Left cardiac atrium (tissue), 4 donors: ENCODE data around the gene ATOSA. TPM values are rescaled to one million over a fixed set of nuclear protein-coding genes. Genes with fewer than 3 reads are reported as not detected.

Source experiments
- ATAC-seq, 2 donors: fragments of 200-7000 bp; cut with Tn5 transposase; one replicate each; pipeline ENCODE4 v1.9.1; 2020; ENCODE audit warnings: mild to moderate bottlenecking in 2 of 2, moderate library complexity in 2 of 2
- DNase-seq: peaks from one replicate; pipeline ENCODE4 v3.0.0-alpha.2; 2020
- intact Hi-C, 2 donors: fragments of 100-400 bp; cut with DNase I; formaldehyde crosslinking; loops; one replicate each; pipeline versions ENCODE4 v1.14.1 to v1.15.1; 2022 to 2023
- long read RNA-seq: library from polyadenylated mRNA; unstranded; transcript quantifications from one replicate; pipeline ENCODE4 v2.0.0, GENCODE V29; 2021
- total RNA-seq, 2 donors: library from RNA; stranded (reverse); fragmentation: NEBNext Ultra II Directional; extraction: Animal tissue kit (Norgen Biotek cat#: 25700); gene quantifications; one replicate each; pipeline ENCODE4 v1.2.1, GENCODE V29; 2021
- donor health status: DM: no; HTN: yes; CAD: no.
- donor health status: DM: no; HTN: yes; CAD: no; lungs with severe emphysema.
- donor health status: DM: yes; HTN: yes; CAD: no.
- donor health status: Dilated cardiomyopathy.

The ATOSA gene, protein sequence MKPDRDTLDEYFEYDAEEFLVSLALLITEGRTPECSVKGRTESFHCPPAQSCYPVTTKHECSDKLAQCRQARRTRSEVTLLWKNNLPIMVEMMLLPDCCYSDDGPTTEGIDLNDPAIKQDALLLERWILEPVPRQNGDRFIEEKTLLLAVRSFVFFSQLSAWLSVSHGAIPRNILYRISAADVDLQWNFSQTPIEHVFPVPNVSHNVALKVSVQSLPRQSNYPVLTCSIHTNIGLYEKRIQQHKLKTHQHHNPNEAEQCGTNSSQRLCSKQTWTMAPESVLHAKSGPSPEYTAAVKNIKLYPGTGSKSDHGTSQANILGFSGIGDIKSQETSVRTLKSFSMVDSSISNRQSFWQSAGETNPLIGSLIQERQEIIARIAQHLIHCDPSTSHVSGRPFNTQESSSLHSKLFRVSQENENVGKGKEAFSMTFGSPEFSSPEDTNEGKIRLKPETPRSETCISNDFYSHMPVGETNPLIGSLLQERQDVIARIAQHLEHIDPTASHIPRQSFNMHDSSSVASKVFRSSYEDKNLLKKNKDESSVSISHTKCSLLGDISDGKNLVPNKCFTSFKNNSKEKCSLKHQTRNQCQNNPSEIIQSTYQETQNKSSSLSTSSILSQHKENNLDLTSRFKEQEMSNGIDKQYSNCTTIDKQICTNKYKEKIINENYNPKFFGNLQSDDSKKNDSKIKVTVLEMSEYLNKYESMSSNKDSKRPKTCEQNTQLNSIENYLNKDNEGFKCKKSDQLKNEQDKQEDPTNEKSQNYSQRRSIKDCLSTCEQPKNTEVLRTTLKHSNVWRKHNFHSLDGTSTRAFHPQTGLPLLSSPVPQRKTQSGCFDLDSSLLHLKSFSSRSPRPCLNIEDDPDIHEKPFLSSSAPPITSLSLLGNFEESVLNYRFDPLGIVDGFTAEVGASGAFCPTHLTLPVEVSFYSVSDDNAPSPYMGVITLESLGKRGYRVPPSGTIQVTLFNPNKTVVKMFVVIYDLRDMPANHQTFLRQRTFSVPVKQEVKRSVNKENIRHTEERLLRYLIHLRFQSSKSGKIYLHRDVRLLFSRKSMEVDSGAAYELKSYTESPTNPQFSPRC
- total RNA-seq, result 10 to 100 TPM; 24.9 to 27.6 TPM
- long read RNA-seq, full-length matches to known transcripts, result 1 of 5 reads
- long read RNA-seq, partial matches to known transcripts, result 1 of 5 reads
- long read RNA-seq, other reads (novel, unspliced or antisense), result 3 of 5 reads

GRCh38 chr15:52679232-52680040 lies at the start of gene ATOSA:
Gene ATOSA (minus strand): TSS chr15:52679388. CDS start chr15:52678021, 1,367 bp downstream.
- DNase-seq (peak; percentile 93), ATAC-seq (peak; percentile 95 to 97)
- intact Hi-C loops, result loop anchor here (5.0 kb wide), 2 partner anchors 37 to 53 kb away; no protein-coding TSS in a partner anchor

DNA sequence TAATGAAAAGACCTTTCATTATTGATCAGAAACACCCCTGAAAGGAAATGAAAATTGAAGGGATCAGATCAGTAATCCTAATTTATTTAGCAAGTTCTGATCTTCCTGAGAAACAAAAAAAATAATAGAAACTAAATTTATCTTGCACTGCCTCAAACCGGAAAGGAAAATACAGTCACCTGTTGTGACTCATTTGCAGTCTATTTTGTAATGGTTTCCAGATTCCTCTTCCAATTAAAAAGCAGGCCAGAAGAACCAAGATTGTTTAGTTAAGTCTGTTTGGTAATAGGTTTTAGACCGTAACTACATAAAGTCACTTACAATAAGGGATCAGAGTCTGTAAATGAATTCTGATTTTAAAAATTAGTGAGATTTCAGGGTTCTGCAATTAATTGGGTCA lies 49.7 kb upstream of the ATOSA start:
- intact Hi-C loops, result no loop called here
- DNase-seq (no peak), ATAC-seq (no peak)

DNA sequence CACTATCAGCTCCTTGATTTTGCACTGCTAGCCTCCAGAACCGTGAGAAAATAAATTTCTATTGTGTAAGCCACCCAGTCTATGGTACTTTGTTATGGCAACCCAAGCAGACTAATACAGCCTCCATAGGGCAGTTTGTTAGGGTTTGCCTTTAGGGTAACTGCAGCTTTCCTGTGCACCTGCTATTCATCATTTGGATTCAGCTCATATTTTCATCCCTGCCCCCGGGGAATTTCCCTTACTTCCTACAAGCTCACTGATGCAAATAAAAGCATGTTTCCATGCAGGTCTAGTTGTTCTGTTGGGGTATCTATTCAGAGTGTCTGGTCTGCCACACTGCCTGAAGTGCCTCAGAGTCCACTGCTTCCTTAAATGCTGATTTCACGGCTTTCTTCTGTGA lies 48.6 kb upstream of the ATOSA start:
- DNase-seq (no peak), ATAC-seq (no peak)
- intact Hi-C loops, result no loop called here

DNA sequence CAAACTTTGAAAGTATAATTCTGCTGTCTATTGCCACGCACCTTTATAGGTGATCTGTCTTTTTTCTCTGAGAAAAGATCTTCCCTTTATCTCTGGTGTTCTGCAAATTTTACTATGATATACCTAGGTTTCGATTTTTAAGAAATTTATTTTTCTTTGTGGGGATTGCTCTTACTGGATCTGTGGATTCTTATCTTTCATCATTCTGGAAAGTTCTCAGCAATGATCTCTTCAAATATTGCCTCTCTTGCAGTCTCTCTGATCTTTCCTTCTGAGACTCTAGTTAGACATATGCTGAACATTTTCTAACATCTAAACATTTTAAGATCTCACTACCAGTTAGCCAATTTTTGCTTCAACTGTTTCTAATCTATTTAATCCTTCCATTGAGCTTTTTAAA lies 47.0 kb upstream of the ATOSA start:
- no peak for DNase-seq
- ATAC-seq, result no peak
- intact Hi-C loops, result no loop called here

GRCh38 chr15:52718551-52718950 lies 39.4 kb upstream of the ATOSA start:
- ATAC-seq, result no peak
- DNase-seq, result no peak
- intact Hi-C loops, result no loop called here

DNA sequence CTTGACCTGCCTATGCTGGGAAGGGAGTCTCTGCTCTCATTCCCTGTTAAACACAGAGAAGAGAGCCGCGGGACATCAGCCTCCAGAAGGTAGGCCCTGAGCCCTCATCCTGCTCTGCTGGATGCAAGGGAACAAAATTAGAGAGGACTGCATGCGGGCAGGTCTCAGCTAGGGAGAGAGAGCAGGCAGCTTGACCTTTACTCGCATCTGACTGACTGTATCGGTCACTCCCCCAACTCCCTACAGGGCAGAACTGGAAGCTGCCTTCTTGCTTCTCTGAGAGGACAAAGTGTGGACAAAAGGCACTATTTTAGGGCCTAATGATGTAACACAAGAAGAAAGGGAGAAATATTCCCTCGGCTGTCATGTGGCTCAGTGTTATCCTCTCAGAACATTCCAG lies 38.7 kb upstream of the ATOSA start:
- DNase-seq (no peak), ATAC-seq (peak in 1 of 2 donors; percentile 47)
- intact Hi-C loops, result no loop called here

DNA sequence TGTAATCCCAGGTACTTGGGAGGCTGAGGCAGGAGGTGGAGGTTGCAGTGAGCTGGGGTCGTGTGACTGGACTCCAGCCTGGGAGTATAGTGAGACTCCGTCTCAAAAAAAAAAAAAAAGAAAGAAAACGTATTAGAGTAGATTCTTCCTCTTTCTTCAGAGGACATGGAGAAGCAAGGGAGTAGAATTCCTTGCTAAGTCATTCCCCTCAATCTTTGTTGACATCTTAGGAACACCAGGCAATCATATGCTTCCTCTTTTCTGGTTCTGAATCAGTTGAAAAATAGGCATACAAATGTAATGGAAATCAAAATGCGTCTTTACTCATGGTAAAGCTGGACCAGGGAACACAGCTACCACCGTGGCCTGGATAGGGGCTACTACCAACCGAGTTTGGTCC lies 38.3 kb upstream of the ATOSA start:
- ATAC-seq, result no peak
- intact Hi-C loops, result no loop called here
- no peak for DNase-seq

DNA sequence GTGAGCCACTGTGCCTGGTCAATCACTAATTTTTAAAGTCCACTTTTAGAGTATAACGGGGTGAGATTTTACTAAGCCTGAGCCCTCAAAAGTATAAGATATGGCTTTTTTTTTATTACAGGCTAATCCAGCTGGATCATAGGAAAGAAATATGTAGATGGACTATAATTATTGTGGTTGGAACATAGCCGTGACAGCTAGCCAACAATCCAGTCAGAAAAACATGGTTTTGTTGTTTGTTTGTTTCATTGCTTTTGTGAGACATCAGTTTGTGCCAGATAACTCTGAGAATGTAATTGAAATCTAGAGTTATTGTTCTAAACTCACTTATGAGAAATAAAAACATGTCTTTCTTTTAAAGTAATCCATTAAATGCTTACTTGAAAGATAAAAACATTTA lies 37.3 kb upstream of the ATOSA start:
- ATAC-seq (no peak), DNase-seq (no peak)
- intact Hi-C loops, result no loop called here

DNA sequence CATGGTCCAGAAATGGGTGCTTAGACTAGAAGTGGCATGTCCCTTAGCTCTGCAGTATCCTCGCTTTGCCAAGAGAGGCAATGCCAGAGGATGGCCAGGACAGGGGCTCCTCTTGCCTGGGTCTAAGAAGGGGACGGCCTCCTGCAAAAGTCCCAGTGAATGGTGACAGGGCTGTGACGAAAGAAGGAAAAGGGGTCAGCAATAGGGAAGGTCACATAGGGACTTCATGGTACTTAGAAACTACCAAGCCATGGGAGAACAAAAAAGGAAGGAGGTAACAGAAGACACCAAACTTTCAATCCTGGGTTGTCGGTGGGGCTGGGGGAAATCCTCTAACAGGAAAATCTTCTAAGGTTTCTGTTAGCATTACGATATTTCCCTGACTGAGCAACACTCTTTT lies 36.2 kb upstream of the ATOSA start:
- intact Hi-C loops, result no loop called here
- ATAC-seq, result no peak
- DNase-seq, result no peak

- DNase-seq (no peak), ATAC-seq (no peak)
- intact Hi-C loops, result no loop called here
Measured at GRCh38 chr15:52714968-52715367, 35.8 kb upstream of the ATOSA start.

DNA sequence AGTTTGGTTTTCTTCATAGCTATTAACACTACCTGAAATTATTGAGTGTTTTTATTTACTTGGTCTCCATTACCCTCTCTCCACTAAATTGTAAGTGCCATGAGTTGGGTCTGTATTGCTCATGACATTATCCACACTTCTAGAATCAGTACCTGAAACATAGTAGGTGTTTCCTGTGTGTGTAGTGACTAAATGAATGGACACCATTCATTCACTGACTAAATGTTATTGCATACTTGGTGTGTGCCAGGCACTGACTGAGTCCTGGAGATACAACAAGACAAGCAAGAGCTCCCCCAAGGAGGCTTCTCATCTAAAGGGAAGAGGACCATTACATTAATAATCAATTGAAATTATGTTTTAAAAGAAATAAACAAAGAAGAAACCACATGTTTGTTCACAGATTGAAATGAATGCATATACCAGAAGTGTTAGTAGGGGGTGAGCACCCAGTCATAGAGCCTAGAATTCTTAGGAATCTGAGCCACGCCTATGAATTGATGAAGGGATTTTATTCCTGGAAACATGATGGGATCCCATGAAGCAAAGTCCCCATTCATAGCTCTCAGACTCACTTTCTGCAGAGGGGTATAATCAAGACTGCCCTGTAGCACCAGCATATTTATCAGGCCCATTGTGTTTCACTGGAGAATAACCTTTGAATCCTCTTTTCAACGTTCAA lies 31.7 kb upstream of the ATOSA start:
- ATAC-seq, result no peak
- DNase-seq, result no peak
- intact Hi-C loops, result no loop called here

DNA sequence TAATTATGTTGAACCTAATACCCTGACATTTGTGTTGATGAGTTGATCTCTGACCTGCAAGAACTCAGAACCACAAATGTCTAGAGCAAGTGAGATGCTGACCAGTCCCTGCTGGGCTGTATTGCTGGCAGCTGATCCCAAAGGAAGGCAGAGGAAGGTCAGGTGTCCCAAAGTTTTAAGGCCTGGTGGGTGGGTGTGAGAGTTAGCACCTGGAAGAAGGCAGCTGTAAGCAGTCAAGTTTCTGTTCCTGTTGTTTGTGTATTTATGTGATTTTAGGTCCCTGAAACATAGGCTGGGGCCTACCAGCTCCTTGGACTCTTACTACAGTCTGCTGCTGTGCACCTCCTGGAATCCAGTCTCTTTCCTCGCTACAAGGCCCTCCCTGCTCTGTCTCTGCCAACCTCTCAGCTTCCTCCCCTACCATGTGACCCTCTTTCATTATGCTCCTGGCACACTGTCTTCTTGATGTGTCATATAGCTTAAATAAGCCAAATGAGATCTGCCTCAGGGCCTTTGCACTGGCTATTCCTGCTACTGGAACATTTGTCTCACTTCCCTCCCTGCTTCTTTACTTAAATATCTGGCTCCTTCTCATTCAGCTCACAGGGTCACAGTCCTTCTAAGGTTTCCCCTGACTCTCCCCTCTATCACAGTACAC lies 31.0 kb upstream of the ATOSA start:
- ATAC-seq (no peak), DNase-seq (no peak)
- intact Hi-C loops, result no loop called here

DNA sequence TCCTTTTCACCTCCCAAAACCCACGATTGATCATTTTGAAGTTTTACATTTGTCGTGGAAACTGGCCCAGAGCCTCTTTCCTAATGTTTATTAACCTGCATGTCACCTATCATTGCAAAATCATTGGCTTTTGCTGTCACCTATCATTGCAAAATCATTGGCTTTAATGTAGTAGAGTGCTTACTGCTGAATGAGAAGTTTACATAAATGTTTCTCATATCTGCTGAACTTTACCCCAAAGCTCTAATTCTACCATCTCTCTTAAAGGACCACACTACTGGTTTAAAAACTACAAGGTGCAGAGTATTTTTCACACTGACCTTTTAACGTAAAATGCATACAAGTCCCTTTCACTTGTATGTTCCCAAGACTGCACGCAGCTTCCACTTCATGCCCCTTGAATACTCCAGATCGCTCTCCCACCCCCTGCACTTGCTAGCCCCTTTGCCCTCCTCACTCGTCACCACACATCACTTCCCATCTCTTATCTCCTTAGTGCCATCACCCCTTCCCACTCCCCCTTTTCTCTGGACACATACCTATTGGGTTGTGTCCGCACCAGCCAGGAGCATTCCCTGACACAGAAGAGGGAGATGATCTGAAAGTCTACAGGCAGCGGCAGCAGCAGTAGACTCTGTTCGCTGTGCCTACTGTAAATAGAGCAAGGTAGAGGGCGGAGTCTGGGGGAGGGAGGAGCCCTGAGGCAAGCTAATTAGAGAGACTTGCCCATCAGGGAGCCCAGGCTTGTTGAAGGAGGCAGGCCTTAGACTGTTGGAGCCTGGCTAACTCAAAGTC lies 30.2 kb upstream of the ATOSA start:
- DNase-seq (no peak), ATAC-seq (peak in 1 of 2 donors; percentile 63)
- intact Hi-C loops, result no loop called here

- intact Hi-C loops, result no loop called here
- no peak for ATAC-seq
Measured at GRCh38 chr15:52706091-52706490, 26.9 kb upstream of the ATOSA start.

GRCh38 chr15:52702390-52702789 lies 23.2 kb upstream of the ATOSA start:
- no peak for ATAC-seq
- no peak for DNase-seq
- intact Hi-C loops, result no loop called here

More at GRCh38 chr15:52706091-52706490, 26.9 kb upstream of the ATOSA start:
- DNase-seq, result no peak

- intact Hi-C loops, result no loop called here
- ATAC-seq, result no peak
- no peak for DNase-seq
Measured at GRCh38 chr15:52699457-52699856, 20.3 kb upstream of the ATOSA start.

DNA sequence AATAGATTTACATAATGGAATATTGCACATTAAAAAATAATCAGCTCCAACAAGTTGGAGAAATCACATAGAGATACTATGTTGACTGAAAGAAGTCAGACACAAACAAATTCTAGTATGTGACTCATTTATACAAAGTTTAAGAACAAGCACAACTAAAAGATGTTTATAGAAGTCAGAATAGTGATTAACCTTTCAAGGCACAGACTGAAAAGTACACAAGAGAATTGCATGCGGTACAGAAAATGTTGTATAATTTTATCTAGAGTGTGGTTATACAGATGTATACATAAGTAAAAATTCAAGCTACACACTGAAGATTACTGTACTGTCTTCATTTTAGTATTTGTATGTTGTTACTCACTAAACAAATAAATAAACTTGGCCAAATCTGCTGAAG lies 19.3 kb upstream of the ATOSA start:
- ATAC-seq (no peak), DNase-seq (no peak)
- intact Hi-C loops, result no loop called here
